Glutamatergic neuron (in vitro differentiated cells): ENCODE data around the gene BASP1. TPM values are rescaled to one million over a fixed set of nuclear protein-coding genes. Genes with fewer than 3 reads are reported as not detected.

ENCODE experiments used
- DNase-seq: peaks from one replicate; pipeline ENCODE4 v3.0.0; 2022
- H3K27ac Mint-ChIP-seq: one replicate; pipeline ENCODE4 v1.8.0; 2020; ENCODE audit warnings: mild to moderate bottlenecking, mixed read lengths, inconsistent platforms; ENCODE audit not compliant: unreplicated experiment
- H3K27me3 Mint-ChIP-seq: one replicate; pipeline ENCODE4 v1.8.0; 2020; ENCODE audit warnings: mild to moderate bottlenecking, moderate library complexity, mixed read lengths, inconsistent platforms; ENCODE audit not compliant: unreplicated experiment
- H3K36me3 Mint-ChIP-seq: one replicate; pipeline ENCODE4 v1.8.0; 2020; ENCODE audit warnings: mild to moderate bottlenecking, mixed read lengths, inconsistent platforms; ENCODE audit not compliant: unreplicated experiment
- H3K4me1 Mint-ChIP-seq: one replicate; pipeline ENCODE4 v1.8.0; 2020; ENCODE audit warnings: mild to moderate bottlenecking, low read depth, mixed read lengths, inconsistent platforms; ENCODE audit not compliant: unreplicated experiment
- H3K4me3 Mint-ChIP-seq: one replicate; pipeline ENCODE4 v1.8.0; 2020; ENCODE audit warnings: mild to moderate bottlenecking, mixed read lengths, inconsistent platforms; ENCODE audit not compliant: unreplicated experiment
- H3K9me3 Mint-ChIP-seq: one replicate; pipeline ENCODE4 v1.8.0; 2020; ENCODE audit warnings: mild to moderate bottlenecking, moderate library complexity, mixed read lengths, inconsistent platforms; ENCODE audit not compliant: unreplicated experiment
- CTCF ChIP-seq: fragments of 200-600 bp; sonication (generic); IDR thresholded peaks from one replicate; pipeline ENCODE4 v1.5.0; 2021; ENCODE audit not compliant: partially characterized antibody, unreplicated experiment
- total RNA-seq: library from RNA; stranded (reverse); fragmentation: NEBNext Ultra II Directional; extraction: Animal tissue kit (Norgen Biotek cat#: 25700); gene quantifications from one replicate; pipeline ENCODE4 v1.2.1, GENCODE V29; 2021; ENCODE audit not compliant: unreplicated experiment

Gene BASP1
- total RNA-seq, 1 donor from 2014 or later, result 832 TPM

GRCh38 chr5:17177501-17178372, 39.7 kb upstream of the BASP1 start:
- H3K9me3 Mint-ChIP-seq, result no peaks in the 10 kb centered on the region
- TF ChIP-seq CTCF, result no peak
- H3K27me3 Mint-ChIP-seq, result peaks cover 8% of the 10 kb centered on the region
- H3K4me1 Mint-ChIP-seq, result peaks cover 3% of the 10 kb centered on the region
- DNase-seq, result no peak
- H3K4me3 Mint-ChIP-seq, result no peak overlapping the region
- no peaks in the 10 kb centered on the region for H3K36me3 Mint-ChIP-seq
- H3K27ac Mint-ChIP-seq, result no peak overlapping the region

DNA sequence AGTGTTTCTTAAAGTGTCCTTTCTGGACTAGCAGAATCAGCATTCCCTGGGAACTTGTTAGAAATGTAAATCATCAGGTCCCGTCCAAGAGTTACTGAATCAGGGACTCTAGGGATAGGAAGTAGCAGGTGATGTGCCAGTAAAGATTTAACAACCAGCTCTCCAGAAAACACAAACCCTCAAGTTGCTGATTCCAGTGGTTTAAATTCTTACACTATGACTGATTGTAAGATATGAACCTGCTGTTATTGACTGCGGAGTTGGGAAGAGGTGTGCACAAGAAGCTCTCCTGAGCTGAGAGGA, 39.1 kb upstream of the BASP1 start:
- H3K27ac Mint-ChIP-seq, result no peak overlapping the region
- no peak for DNase-seq
- TF ChIP-seq CTCF, result no peak
- H3K36me3 Mint-ChIP-seq, result no peaks in the 10 kb centered on the region
- H3K9me3 Mint-ChIP-seq, result no peaks in the 10 kb centered on the region
- peaks cover 3% of the 10 kb centered on the region for H3K4me1 Mint-ChIP-seq
- H3K27me3 Mint-ChIP-seq, result peaks cover 8% of the 10 kb centered on the region
- H3K4me3 Mint-ChIP-seq, result no peak overlapping the region

GRCh38 chr5:17180330-17180843, 37.0 kb upstream of the BASP1 start:
- H3K4me1 Mint-ChIP-seq, result peaks cover 3% of the 10 kb centered on the region
- no peaks in the 10 kb centered on the region for H3K9me3 Mint-ChIP-seq
- no peak for TF ChIP-seq CTCF
- no peak for DNase-seq
- H3K4me3 Mint-ChIP-seq, result no peak overlapping the region
- no peaks in the 10 kb centered on the region for H3K36me3 Mint-ChIP-seq
- H3K27me3 Mint-ChIP-seq, result peaks cover 5% of the 10 kb centered on the region
- H3K27ac Mint-ChIP-seq, result no peak overlapping the region

GRCh38 chr5:17180864-17181723, 36.3 kb upstream of the BASP1 start:
- TF ChIP-seq CTCF, result no peak
- Mint-ChIP-seq H3K4me3 (no peak overlapping the region), H3K27me3 (peaks cover 5% of the 10 kb centered on the region), H3K36me3 (no peaks in the 10 kb centered on the region), H3K4me1 (peaks cover 3% of the 10 kb centered on the region), H3K27ac (no peak overlapping the region), H3K9me3 (no peaks in the 10 kb centered on the region)
- DNase-seq, result no peak
